Measurements from ENCODE around the gene CRIM1. TPM values are rescaled to one million over a fixed set of nuclear protein-coding genes. Genes with fewer than 3 reads are reported as not detected.

CRIM1 gene
- total RNA-seq, 1 experiment from 2014 or later, result 21.7 TPM

DNA sequence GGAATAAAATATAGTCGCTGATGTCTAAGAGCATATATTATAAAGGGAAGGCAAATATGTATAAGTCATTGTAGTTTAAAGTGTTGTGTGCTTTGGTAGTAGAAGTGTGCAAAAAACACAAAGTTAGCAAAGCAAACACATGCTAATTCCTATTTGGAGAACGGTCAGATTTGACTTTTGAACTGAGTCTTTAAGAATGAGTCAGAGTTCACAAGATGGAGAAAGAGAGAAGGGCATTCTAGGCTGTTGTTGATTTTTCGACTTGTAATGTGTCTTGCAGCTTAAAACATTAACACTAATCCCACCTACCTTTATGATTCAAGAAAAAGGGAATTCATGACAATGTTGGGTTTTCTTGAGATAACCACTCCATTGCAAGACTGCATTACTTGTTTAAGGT lies 98.1 kb downstream of the CRIM1 start:
- no peak for DNase-seq (ENCODE audit: low spot score)

DNA sequence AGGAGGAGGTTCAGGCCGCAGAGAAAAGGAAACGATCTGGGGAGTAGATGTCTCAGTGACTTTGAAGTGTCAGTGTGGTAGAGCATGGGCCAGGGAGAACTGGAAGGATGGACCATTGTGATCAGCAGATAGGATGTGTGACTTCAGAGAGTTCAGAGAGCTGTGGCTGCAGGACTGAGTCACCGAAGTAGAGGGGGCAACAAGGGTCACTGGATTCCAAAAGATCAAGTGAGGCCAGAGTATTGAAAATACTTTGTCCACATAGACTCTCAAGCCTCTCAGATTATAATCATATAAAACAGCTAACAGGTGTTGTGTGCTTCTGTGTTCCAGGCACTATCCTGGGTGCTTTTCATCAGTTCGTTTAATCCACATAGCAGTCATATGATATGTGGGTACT lies 99.4 kb downstream of the CRIM1 start:
- no peak for DNase-seq (ENCODE audit: low spot score)

DNA sequence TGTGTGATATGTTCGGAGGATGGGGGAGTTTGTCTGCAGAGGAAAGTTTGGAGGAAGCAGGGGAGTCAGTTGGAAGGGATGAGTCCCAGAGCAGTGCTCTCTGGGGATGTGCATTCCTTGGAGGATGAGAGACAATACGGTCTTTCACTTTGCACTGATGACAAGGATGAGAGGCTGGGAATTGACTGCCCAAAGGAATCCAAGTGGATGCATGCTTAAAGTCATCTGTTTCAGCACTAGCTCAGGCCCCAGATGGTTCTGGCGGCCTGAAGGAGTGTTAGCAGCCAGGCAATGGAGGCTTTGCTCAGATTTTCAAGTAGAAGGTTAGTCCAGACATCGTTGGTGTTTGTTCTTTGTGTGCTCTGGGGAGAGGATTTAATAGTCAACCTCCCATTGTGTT lies 100.2 kb downstream of the CRIM1 start:
- no peak for DNase-seq (ENCODE audit: low spot score)

DNA sequence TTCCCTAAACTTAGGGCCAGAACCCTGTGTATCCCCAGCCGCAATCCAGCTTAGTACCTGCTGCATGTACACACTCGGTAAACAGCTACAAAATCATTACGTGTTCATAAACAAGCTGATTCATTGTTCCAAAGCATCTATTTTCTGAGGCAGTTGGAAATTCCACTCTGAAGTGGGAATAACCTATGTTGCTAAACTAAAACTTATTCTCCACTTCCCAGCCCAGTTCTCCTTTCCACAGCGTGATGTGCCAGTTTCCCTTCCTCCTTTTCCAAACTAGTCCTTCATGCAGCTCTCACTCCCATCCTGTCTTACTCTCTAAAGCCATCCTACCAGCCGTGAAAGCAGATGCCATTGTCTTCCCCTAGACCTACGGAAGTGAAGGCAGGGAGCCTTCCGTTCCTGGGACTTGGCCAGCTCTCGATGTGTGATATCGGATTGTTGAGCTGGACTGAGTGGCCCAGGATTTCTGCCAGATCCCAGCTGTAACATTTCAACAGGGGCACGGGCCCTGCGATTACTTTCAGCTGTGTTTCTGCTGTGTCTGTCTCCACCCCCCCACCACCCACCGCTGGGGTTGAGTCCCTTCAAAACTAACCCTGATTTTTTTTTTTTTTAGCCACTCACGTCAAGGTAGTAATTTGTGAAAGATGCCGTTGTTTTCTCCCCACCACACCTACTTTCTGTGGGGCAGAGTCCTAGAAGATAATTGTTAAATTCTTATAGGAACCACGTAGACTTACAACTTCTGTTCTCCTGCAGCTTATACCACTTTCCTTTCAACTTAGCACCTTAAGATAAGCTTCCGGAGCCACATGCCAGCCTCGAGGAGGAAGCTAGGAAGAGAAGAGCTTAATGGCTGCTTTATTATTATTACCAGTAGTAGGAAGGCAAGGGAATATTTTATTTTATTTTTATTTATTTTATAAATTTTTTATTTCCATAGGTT lies 100.9 kb downstream of the CRIM1 start:
- no peak for DNase-seq (ENCODE audit: low spot score)

DNA sequence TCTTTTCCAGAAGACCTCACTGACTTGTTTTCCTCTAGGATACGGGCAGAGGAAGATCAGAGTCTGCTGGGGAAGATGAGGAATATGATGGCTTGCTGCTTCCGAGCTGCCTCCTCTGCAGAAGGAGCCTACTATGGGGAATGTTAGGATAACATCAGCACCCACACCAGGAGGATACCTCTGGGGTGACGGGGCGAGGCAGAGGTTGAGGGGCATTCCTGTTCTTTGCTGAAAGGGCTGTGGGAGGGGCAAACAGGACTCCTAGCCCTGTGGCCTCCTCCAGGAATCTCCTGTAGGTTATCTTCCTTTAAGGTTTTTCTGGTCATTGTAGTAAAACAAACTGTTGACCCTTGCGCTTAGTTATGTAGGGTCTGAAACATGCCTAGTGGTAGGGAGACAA lies 102.5 kb downstream of the CRIM1 start:
- DNase-seq (ENCODE audit: low spot score), result no peak

DNA sequence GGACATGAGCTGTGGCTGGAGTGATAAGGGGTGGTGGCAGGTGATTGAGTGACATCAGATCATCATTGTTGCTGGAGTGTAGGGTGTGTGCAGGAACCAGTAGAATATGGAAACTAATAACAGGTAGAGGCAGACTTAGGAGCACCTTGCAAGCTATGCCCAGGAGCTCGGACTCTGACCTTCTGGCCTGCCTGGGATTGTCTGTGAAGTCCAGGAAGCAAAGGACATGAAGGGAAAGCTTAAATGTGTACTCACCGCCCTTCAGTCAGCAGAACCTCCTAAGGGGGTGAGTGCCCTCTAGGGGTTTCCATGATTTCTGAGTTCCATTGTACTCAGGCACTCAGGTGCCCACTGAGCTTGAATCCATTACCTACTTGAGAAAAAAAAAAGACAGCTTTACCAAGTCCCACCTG lies 104.2 kb downstream of the CRIM1 start:
- DNase-seq (ENCODE audit: low spot score), result peak; percentile 83

DNA sequence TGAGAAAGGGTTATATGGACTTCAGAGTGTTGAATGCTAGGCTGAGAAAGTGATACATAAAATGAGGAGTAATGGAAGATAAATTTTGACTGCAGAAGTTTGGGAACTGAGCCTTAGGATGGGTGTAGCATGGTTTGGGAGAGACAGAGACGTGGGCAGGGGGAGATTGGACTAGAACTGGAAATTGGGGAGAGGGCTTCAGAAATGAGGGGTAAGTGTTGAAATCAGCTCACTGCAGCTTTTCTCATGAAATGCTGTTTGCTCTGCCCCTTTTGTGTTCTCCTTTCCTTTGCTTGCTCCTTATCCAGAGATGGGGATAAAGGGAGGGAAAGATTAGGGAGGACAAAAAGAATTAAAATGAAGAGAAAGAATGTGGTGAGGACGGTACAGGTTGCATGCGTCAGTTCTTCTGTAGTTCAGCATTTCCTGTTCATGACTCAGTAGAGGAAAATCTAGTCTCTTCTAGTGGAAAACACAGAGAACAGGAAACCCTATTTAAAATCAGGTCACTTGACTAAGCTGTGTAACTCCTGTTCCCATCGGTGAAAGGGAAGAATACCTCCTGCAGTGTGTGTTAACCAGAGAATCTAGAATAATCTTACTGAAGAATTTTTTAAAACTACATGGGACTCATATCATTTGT lies 105.6 kb downstream of the CRIM1 start:
- peak; percentile 21 for DNase-seq (ENCODE audit: low spot score)

DNA sequence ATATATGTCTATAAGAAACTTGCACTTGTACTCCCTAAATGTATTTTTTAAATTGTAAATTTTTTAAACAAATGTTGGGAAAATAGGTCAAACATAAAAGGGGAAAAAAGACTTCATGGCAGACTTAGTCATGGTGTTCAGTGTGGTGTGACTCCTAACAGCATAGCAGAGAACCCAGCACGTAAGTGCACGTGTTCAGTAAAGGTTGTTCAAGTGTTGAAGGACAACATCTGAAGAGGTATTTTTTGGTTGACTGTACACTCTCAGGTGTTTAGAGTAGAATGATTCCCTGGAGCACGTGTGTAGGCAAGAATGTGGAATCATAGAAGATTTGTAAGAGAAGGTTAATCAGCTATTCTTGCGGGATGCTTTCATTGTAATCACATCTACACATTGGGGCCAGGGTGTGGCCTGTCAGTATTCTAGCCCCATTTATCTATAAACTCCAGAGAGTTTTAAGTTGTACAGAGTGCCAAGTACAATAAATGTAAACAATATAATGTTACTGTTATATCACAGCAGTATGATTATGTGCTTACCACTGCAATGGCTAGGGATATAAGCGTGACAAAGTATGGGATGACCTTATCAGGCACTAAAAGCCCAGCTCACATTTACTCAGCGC lies 106.8 kb downstream of the CRIM1 start:
- DNase-seq (ENCODE audit: low spot score), result no peak

DNA sequence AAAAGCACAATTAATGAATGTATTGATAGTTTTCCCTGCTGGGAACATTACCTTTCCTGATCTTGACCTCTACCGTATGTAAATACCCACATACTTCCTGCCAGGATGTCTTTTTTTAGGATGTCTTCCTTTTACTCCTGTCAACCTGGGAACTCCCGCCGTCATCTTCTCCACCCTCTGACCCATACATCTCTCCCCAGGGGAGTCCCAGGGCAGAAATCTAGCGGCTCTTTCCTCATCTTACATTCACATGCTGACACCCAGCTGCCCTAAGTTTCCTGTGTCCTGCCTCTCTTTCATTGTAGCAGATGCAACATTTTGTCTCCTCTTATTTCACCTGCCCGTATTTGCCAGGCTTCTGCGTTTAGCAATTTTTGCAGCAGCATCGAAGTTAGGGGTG lies 107.8 kb downstream of the CRIM1 start:
- DNase-seq (ENCODE audit: low spot score), result no peak

DNA sequence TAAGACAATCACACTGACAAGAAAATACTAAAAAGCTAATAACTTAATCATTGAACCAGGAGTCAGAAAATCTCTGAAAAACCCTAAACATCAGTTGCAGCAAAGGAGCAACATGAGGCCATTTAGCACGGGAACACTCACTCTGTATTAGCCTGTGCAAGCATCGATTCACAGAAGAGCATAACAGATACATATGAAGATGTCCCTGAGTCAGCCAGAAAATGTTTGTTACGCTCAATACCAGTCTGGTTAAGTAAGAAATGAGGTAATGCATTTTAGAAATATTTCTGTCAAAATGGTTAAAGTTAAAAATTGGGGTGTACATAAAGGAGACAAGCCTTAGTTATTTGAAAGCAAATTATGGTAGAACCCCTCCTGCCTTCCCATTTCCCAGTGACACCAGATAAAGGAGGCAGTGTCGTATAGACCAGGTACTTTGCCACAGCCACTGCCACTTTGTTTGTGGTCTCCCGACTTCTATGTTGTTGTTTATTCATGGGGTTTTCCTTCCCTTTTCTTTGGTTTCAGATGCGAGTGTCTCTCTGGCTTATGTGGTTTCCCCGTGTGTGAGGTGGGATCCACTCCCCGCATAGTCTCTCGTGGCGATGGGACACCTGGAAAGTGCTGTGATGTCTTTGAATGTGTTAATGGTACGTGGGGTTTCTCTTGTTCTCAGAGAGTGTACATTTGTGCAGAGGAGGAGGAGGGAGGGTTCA lies 108.6 kb downstream of the CRIM1 start:
- no peak for DNase-seq (ENCODE audit: low spot score)

DNA sequence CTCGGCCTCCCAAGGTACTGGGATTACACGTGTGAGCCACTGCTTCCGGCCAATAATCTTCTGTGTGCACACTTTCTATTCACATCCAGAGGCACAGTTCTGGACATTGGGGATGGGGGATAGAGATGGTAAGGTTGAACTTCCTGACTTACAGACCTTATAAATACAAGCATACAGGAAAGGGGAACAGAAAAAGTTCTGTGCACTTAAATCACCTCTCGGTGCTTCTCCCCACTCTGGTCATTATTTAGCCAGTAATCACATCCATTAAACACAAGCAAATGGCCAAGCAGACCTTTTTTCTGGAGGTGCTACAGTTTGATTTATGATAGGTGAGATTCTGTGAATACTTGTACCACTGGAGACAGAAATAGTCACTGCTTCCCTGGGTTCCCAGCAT lies 110.6 kb downstream of the CRIM1 start:
- no peak for DNase-seq (ENCODE audit: low spot score)

DNA sequence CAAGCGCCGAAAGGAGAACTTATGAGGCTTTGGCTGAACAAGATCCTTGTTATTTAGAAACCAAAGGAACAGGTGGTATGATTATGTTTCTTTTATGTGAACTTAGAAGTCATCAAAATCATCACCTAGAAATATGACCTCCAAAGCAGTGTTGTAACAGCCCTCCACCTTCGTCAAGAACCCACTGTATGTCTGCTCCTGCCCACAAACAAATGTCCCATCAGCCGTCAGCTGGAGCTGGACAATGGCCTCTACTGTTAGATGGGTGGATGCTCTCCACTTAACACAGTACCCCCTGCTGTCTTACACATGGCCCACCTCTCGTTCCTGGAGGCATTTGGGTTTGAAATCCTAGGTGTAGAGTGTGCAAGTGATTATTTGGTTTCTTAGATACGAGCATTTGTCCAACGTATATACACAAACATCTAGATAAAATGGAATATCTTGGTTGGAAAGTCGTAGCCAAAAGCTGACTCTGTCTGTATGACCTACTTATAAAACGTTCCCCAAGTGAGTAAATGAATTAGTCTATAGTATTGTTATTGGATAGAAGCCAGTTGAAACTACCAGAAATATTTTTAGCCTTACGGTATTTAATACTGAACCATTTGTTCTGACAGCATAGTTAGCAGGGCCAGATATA lies 113.0 kb downstream of the CRIM1 start:
- DNase-seq (ENCODE audit: low spot score), result no peak

DNA sequence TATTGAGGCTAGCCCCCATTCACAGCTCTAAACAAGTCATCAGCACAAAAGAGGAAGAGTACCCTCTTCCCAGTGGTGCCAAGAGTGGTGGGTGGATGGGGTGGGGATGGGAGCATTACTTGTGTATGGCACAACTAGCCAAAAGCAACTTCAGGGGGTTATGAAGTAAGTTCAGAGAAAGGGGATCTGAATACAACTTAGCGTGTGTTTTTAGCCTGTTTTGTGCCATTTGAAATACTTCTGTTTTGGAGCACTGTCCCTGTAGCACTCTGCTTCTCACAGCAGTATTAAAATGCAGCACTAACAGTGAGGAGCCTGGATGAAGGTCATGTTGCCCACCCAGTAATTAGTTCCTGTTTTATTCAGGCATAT lies 113.5 kb downstream of the CRIM1 start:
- DNase-seq (ENCODE audit: low spot score), result no peak

DNA sequence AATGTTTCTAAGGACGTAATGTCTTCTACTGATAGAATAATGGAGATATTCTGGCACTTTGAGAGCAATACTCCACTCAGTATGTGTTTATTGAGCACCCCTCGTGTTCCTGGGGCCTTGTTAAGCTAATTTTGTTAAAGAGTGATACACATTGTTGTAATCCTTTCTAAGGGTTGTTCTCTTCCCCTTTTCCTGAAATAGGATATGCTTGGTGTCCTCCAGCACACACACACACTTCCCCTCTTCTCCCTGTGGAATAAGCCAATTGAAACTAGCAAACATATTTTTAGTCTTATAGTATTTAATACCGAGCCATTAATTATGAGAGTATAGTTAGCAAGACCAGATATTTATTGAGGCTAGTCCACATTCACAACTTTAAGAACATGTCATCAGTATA lies 114.1 kb downstream of the CRIM1 start:
- no peak for DNase-seq (ENCODE audit: low spot score)

DNA sequence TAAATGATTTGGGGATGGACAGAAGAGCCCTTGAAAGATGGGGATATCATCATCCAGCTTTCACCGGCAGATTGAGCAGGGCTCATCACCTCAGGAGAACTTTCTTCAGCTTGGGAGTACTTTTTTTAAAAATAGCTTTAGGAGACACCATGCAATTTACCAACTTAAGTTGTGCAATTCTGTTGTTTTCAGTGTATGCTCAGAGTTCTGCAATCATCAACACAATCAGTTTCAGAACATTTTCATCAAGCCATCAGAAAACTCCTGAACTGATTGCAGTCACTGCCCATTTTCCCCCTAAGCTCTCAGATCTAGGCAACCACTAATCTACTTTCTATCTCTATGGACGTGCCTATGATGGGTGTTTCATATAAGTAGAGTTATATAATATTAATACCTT lies 117.7 kb downstream of the CRIM1 start:
- no peak for DNase-seq (ENCODE audit: low spot score)

DNA sequence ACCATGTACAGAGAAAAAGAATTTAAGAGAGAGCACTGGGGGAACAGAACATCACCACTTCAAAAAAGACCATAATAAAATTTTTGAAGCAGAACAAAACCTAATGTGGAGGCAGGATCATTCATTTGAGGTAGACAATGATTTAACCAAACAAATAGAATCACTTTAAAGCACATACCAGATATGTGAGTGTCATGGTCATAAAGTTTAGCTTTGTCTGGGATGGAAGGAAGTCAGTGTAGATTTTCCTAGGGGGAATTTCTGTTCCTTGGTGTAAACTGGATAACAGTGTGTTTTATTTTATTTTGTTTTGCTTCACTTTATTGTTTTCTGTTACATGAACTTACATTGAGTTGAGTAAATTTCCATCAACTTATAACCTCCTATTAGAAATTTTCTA lies 120.8 kb downstream of the CRIM1 start:
- no peak for DNase-seq (ENCODE audit: low spot score)

DNA sequence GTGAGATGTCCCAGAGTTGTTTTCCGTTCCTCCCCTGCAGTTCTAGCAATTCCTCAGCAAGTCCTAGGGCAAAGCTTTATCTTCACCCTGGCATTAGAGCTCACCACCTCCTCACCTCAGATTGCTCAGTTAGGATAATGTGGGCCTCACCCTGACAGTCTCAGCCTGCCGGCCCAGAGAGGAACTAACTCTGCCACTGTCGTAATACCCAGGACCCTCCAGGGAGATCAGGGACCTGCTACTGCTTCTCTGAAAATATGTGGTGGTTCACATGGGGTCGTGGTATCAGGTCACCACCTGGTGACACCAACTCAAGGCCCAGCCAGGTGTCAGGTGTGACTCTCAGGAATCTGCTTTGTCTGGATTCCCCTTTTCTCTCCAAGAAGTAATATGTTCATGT lies 121.7 kb downstream of the CRIM1 start:
- no peak for DNase-seq (ENCODE audit: low spot score)

DNA sequence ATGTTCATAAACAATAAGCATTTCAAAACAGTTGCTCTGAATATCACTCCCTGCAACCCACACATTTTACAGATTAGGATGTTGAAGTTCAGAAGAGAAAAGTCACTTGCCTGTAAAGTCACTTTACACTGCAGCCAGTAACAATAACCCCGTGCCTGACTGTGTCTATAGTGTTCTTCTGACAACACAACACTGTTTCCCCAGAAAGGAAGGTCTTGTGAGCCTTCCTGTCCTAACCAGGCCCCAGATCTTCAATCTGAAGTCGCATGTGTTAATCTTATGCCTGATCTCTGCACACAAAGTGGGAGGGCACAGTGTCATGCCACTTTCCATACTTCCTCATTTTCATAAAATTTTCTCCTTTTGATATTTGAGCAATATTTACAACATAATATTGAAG lies 122.2 kb downstream of the CRIM1 start:
- DNase-seq (ENCODE audit: low spot score), result no peak

DNA sequence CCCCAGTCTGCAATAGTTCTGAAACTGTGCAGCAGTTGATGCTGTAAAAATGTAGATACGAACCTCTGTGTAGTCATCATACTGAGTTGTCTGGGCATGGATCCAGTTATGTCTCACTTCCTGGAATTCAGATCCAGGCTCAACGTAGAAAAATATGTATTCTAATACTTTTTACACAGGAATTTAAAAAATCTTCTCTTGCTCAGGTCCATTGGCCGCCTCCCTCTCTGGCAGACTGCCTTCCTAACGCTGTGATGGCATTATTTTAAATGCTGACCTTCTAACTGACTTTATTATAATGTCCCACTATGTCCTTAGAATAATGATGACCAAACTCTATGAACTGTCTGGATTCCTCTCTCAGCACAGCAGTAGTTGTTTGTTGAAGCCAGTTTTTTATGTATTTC lies 122.8 kb downstream of the CRIM1 start:
- DNase-seq (ENCODE audit: low spot score), result no peak

DNA sequence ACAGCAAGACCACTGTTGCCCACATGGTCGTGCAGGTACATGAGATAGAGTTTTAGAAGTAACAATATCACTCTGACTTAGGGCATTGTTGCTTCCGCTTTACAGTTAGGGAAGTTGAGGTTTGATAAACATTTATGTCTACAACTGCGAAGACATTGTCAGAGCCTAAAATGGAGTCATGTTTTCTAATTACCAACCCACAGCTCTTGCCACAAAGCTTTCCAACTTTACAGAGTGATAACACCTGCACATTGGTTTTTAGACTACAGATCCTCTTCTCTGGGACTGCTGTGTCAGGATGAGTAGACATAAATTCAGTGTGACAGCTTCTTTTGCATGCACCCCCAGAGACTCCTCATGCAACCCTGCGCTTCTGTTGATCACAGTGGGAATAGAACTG lies 123.4 kb downstream of the CRIM1 start:
- DNase-seq (ENCODE audit: low spot score), result no peak

DNA sequence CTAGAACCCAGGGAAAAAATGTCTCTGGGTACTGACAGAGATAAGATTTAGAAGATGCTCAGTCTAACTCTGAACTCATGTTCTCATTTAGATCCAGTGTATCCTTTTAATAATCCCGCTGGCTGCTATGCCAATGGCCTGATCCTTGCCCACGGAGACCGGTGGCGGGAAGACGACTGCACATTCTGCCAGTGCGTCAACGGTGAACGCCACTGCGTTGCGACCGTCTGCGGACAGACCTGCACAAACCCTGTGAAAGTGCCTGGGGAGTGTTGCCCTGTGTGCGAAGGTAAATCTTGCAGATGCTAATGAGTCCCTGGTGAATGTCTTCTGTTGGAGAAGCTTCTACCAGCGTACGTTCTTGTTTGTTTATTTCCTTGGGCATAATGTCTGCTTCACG lies 123.8 kb downstream of the CRIM1 start:
- no peak for DNase-seq (ENCODE audit: low spot score)

DNA sequence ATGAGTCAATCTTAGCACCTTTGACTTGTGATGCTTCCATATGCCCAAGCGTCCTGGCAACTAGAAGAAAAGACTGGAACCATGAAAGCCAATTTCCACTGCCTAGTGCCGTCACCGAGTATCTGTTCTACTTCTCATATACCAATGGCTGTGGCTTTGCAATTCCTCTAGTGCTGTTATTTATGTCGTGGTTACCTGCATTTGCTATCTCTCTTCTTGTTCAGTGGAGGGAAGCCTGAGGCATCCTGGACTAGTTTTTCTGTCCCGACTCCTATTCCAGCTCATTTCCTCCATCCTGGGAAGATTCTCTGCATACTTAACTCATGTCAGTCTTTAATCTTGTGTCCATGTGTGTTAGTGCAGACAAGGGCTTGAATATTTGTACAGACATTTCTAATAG lies 124.5 kb downstream of the CRIM1 start:
- DNase-seq (ENCODE audit: low spot score), result no peak

All from HT-29 (cell line).